PC-9 (cell line): ENCODE results near the gene ATP4A. TPM values are rescaled to one million over a fixed set of nuclear protein-coding genes. Genes with fewer than 3 reads are reported as not detected.

Experiments
- BruUV-seq: library from RNA; stranded (reverse); fragments of 400-500 nt; replicated peaks from 2 replicates; lab custom pipeline; 2021; lab: Mats Ljungman, UMichigan
- CTCF ChIA-PET: fragments of 300-600 bp; sonication (Branson Sonifier 250); formaldehyde crosslinking; loops from one replicate; lab custom pipeline; 2022; ENCODE audit warnings: antibody characterized with exemption; lab: Charles Lee
- POLR2A ChIA-PET: fragments of 300-600 bp; sonication (Branson Sonifier 250); formaldehyde crosslinking; loops from one replicate; lab custom pipeline; 2022; ENCODE audit warnings: antibody characterized with exemption; ENCODE audit not compliant: unreplicated experiment; lab: Charles Lee
- DNase-seq, 2 experiments: peaks; one replicate each; pipeline versions ENCODE4 v3.0.0 to v3.0.0-alpha.2; 2015 to 2022; ENCODE audit warnings: mixed read lengths in 1 of 2
- H2AFZ ChIP-seq: fragments of 200-600 bp; sonication (generic); 2 replicates; pipeline ENCODE4 v1.8.1; 2017; ENCODE audit warnings: antibody characterized with exemption
- H3F3A ChIP-seq: fragments of 200-600 bp; sonication (generic); 2 replicates; pipeline ENCODE4 v1.8.1; 2017; ENCODE audit warnings: antibody characterized with exemption, mild to moderate bottlenecking, low read depth; ENCODE audit not compliant: insufficient read depth
- H3K27ac ChIP-seq: fragments of 200-600 bp; sonication (generic); 2 replicates; pipeline ENCODE4 v1.6.1; 2016; ENCODE audit warnings: mixed run types
- H3K27me3 ChIP-seq: fragments of 200-600 bp; sonication (generic); 2 replicates; pipeline ENCODE4 v1.6.1; 2016; ENCODE audit warnings: low read depth, mixed run types; ENCODE audit not compliant: insufficient read depth
- H3K36me3 ChIP-seq: fragments of 200-600 bp; sonication (generic); 2 replicates; pipeline ENCODE4 v1.6.1; 2016; ENCODE audit warnings: low read depth, mixed run types
- H3K4me1 ChIP-seq: fragments of 200-600 bp; sonication (generic); replicated peaks from 2 replicates; pipeline ENCODE4 v1.6.1; 2016; ENCODE audit warnings: mixed run types; ENCODE audit not compliant: insufficient read depth
- H3K4me2 ChIP-seq: fragments of 200-600 bp; sonication (generic); 2 replicates; pipeline ENCODE4 v1.6.1; 2017; ENCODE audit warnings: mixed run types
- H3K4me3 ChIP-seq: fragments of 200-600 bp; sonication (generic); 2 replicates; pipeline ENCODE4 v1.6.1; 2016; ENCODE audit warnings: mixed run types
- H3K79me2 ChIP-seq: fragments of 200-600 bp; sonication (generic); 2 replicates; pipeline ENCODE4 v1.6.1; 2017; ENCODE audit warnings: low read depth, mixed run types
- H3K9me2 ChIP-seq: fragments of 200-600 bp; sonication (generic); 2 replicates; pipeline ENCODE4 v1.8.1; 2017; ENCODE audit warnings: mild to moderate bottlenecking; ENCODE audit not compliant: insufficient read depth
- H3K9me3 ChIP-seq: fragments of 200-600 bp; sonication (generic); 2 replicates; pipeline ENCODE4 v1.8.1; 2016; ENCODE audit warnings: low read depth; ENCODE audit not compliant: insufficient read depth
- H4K20me1 ChIP-seq: fragments of 200-600 bp; sonication (generic); 2 replicates; pipeline ENCODE4 v1.8.1; 2017; ENCODE audit not compliant: insufficient read depth
- EZH2 ChIP-seq: fragments of 200-600 bp; sonication (generic); IDR thresholded peaks from 2 replicates; pipeline ENCODE4 v1.8.0; 2017; ENCODE audit warnings: antibody characterized with exemption, low read depth
- intact Hi-C: fragments of 100-400 bp; cut with micrococcal nuclease; formaldehyde crosslinking; loops from one replicate; pipeline ENCODE4 v1.10.0; 2022; ENCODE audit not compliant: unreplicated experiment
- total RNA-seq: library from RNA; stranded (reverse); gene quantifications from 2 replicates; pipeline ENCODE4 v1.2.3, GENCODE V29; 2021
- TF ChIP-seq, protein P1 (sequence below): fragments of 200-600 bp; sonication (generic); conservative IDR thresholded peaks from 2 replicates; pipeline ENCODE4 v1.6.1; 2017; ENCODE audit warnings: mixed run types, antibody characterized with exemption, mild to moderate bottlenecking, moderate library complexity

ATP4A gene
- total RNA-seq, 1 experiment from 2014 or later, result not detected

DNA sequence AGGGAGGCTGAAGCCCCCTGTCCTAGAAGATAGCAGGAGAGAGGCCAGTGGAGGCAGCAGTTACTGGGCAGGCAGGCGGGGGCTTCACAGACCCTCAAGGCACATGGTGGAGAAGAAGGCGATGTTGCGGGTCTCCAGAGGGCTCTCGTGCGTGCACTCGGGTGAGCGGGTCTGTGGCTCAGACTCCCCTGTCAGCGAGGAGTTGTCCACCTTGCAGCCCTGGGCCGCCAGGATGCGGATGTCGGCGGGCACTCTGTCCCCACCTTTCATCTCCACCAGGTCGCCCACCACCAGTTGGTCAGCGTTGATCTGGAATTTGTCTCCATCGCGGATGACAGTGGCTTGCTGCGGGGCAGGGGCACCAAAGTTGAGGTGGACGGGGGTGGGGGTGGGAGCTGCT, 3.2 kb downstream of the ATP4A start:
- ChIA-PET CTCF (no interaction called here), POLR2A (no interaction called here)
- BruUV-seq, result no TSS peak
- no peak overlapping the region for H2AFZ ChIP-seq
- no peak overlapping the region for H3K27ac ChIP-seq
- no peaks in the 10 kb centered on the region for H3K4me1 ChIP-seq
- no peak overlapping the region for H3K4me3 ChIP-seq
- no peaks in the 10 kb centered on the region for H3K9me2 ChIP-seq
- no peaks in the 10 kb centered on the region for H3K36me3 ChIP-seq
- no peak overlapping the region for H3K4me2 ChIP-seq
- peaks cover 38% of the 10 kb centered on the region for H3K27me3 ChIP-seq
- no peaks in the 10 kb centered on the region; the same call in 1 of the 2 replicates for H3F3A ChIP-seq
- H4K20me1 ChIP-seq, result no peaks in the 10 kb centered on the region
- H3K79me2 ChIP-seq, result no peaks in the 10 kb centered on the region
- TF ChIP-seq, protein P1, sequence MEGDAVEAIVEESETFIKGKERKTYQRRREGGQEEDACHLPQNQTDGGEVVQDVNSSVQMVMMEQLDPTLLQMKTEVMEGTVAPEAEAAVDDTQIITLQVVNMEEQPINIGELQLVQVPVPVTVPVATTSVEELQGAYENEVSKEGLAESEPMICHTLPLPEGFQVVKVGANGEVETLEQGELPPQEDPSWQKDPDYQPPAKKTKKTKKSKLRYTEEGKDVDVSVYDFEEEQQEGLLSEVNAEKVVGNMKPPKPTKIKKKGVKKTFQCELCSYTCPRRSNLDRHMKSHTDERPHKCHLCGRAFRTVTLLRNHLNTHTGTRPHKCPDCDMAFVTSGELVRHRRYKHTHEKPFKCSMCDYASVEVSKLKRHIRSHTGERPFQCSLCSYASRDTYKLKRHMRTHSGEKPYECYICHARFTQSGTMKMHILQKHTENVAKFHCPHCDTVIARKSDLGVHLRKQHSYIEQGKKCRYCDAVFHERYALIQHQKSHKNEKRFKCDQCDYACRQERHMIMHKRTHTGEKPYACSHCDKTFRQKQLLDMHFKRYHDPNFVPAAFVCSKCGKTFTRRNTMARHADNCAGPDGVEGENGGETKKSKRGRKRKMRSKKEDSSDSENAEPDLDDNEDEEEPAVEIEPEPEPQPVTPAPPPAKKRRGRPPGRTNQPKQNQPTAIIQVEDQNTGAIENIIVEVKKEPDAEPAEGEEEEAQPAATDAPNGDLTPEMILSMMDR, result no peak
- TF ChIP-seq EZH2, result no peak
- no peaks in the 10 kb centered on the region for H3K9me3 ChIP-seq
- intact Hi-C loops, result no loop called here
- no peak for DNase-seq

DNA sequence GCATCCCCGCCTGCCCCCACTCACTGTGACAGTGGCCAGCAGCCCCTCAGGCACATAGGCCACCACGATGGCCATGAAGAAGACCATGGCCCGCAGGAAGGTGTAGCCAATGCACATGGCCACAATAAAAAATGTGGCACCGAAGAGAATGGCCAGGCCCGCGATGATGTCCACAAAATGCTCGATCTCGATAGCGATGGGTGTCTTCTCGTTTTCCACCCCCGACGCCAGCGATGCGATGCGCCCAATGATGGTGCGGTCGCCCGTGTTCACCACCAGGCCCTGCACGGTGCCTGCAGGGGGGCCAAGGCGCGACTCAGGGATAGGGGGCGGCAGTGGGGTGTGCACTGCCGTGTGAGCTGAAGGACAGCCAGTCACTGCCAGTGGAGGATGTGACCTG, 3.7 kb downstream of the ATP4A start:
- H3K79me2 ChIP-seq, result no peaks in the 10 kb centered on the region
- H2AFZ ChIP-seq, result no peak overlapping the region
- BruUV-seq, result no TSS peak
- H3K27ac ChIP-seq, result no peak overlapping the region
- no peaks in the 10 kb centered on the region for H3K9me3 ChIP-seq
- no peaks in the 10 kb centered on the region for H3K9me2 ChIP-seq
- DNase-seq, result no peak
- no peaks in the 10 kb centered on the region for H3K36me3 ChIP-seq
- no peaks in the 10 kb centered on the region; the same call in 1 of the 2 replicates for H3F3A ChIP-seq
- intact Hi-C loops, result no loop called here
- ChIA-PET CTCF (no interaction called here), POLR2A (no interaction called here)
- no peaks in the 10 kb centered on the region for H3K4me1 ChIP-seq
- H3K4me2 ChIP-seq, result no peak overlapping the region
- no peaks in the 10 kb centered on the region for H4K20me1 ChIP-seq
- H3K27me3 ChIP-seq, result peaks cover 38% of the 10 kb centered on the region
- no peak overlapping the region for H3K4me3 ChIP-seq
- TF ChIP-seq EZH2, result no peak
- TF ChIP-seq, protein P1, result no peak

DNA sequence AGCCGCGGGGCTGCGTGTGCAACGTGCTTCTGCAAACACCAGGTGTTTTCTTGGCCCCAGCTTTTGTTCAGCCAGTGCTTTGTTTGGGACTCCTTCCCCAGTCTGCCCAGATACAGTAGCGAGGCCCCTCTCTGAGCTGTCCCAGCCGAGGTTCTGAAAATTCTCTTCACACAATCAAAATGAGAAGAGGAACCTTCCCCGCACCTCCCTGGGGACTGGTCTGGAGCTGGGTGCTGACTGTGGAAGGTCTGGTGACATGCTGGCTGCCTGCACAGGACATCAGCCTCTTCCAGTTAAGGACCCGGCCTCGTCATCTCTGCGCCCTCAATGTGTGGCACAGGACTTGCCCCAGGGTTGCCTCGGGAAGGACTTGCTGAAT, 4.2 kb downstream of the ATP4A start:
- Histone ChIP-seq H3K36me3 (no peaks in the 10 kb centered on the region), H4K20me1 (no peaks in the 10 kb centered on the region), H3K4me3 (no peak overlapping the region), H3K27ac (no peak overlapping the region), H3K79me2 (no peaks in the 10 kb centered on the region), H3F3A (no peaks in the 10 kb centered on the region; the same call in 1 of the 2 replicates), H2AFZ (no peak overlapping the region), H3K9me3 (no peaks in the 10 kb centered on the region), H3K9me2 (no peaks in the 10 kb centered on the region), H3K4me2 (no peak overlapping the region), H3K27me3 (peaks cover 38% of the 10 kb centered on the region), H3K4me1 (no peaks in the 10 kb centered on the region)
- no TSS peak for BruUV-seq
- TF ChIP-seq, protein P1, result no peak
- TF ChIP-seq EZH2, result no peak
- DNase-seq, result no peak
- ChIA-PET POLR2A (no interaction called here), CTCF (no interaction called here)
- intact Hi-C loops, result no loop called here
